Activated T-helper 9 cell treated with anti-CD3 and anti-CD28 coated beads, Interleukin-2, amount 50 U/mL, for 16 hours (primary cell): ENCODE data around the gene TERB1.

Experiments
- DNase-seq: peaks from one replicate; pipeline ENCODE4 v3.0.0-alpha.2; 2020; ENCODE audit warnings: low read depth

The TERB1 gene

DNA sequence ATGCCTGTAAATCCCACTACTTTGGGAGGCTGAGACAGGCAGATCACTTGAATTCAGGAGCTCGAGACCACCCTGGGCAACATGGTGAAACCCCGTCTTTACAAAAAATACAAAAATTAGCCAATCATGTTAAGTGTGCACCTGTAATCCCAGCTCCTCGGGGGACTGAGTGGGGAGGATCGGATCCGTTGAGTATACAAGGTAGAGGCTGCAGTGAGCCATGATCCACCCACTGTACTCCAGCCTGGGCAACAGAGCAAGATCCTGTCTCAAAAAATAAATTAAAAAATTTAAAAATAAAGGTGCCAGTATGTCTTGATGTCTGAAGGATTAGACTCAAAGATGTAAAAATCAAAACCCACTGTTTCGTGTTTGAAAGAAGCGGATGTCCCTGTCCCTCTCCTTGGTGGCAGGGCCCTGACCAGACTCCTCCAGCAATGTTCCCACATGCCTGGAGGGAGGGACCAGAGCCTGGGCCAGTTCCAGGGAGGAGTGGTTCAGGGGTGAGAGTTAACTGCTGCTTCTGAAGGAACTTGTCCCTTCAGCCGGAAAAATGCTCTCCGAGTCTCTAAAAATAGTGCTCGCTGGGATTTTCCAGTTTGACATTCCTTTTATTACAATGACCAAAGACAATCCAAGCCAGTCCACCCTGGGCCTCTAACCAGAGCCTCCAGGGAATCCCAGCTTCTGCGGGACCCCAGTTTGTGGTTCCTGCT lies 95.4 kb downstream of the TERB1 start:
- DNase-seq: no peak
